H9 (cell line): ENCODE measurements around the gene PRSS27. TPM values are rescaled to one million over a fixed set of nuclear protein-coding genes. Genes with fewer than 3 reads are reported as not detected.

Source experiments
- DNase-seq: peaks from one replicate; pipeline ENCODE4 v3.0.0-alpha.2; 2017
- H2AFZ ChIP-seq: one replicate; pipeline ENCODE4 v1.6.1; 2013; ENCODE audit warnings: mild to moderate bottlenecking, low read length, control low read depth, moderate library complexity
- H2AK5ac ChIP-seq: 2 replicates; pipeline ENCODE4 v1.6.1; 2013; ENCODE audit warnings: low read length, control low read depth, mixed read lengths; ENCODE audit not compliant: insufficient read length
- H2BK120ac ChIP-seq: one replicate; pipeline ENCODE4 v1.6.1; 2013; ENCODE audit warnings: low read depth, mild to moderate bottlenecking, low read length, control low read depth, inconsistent platforms; ENCODE audit not compliant: poor library complexity, severe bottlenecking
- H2BK12ac ChIP-seq: 2 replicates; pipeline ENCODE4 v1.6.1; 2013; ENCODE audit warnings: low read length, control low read depth, mixed read lengths, low read depth; ENCODE audit not compliant: insufficient read length
- H2BK15ac ChIP-seq: 2 replicates; pipeline ENCODE4 v1.6.1; 2013; ENCODE audit warnings: low read depth, low read length, control low read depth
- H2BK20ac ChIP-seq: one replicate; pipeline ENCODE4 v1.6.1; 2013; ENCODE audit warnings: low read depth, mild to moderate bottlenecking, low read length, control low read depth, inconsistent platforms; ENCODE audit not compliant: poor library complexity, severe bottlenecking
- H2BK5ac ChIP-seq: 2 replicates; pipeline ENCODE4 v1.6.1; 2013; ENCODE audit warnings: low read length, control low read depth, mixed read lengths; ENCODE audit not compliant: insufficient read length
- H3K14ac ChIP-seq: 2 replicates; pipeline ENCODE4 v1.6.1; 2013; ENCODE audit warnings: low read length, control low read depth; ENCODE audit not compliant: insufficient read depth
- H3K18ac ChIP-seq: 2 replicates; pipeline ENCODE4 v1.6.1; 2013; ENCODE audit warnings: low read depth, mild to moderate bottlenecking, mixed read lengths, low read length, control low read depth; ENCODE audit not compliant: insufficient read length
- H3K23ac ChIP-seq: 2 replicates; pipeline ENCODE4 v1.6.1; 2013; ENCODE audit warnings: low read length, control low read depth, mixed read lengths, low read depth; ENCODE audit not compliant: insufficient read length
- H3K23me2 ChIP-seq: 2 replicates; pipeline ENCODE4 v1.6.1; 2013; ENCODE audit warnings: low read depth, mild to moderate bottlenecking, mixed read lengths, low read length, control low read depth; ENCODE audit not compliant: insufficient read length, poor library complexity, severe bottlenecking
- H3K27ac ChIP-seq: 2 replicates; pipeline ENCODE4 v1.5.1; 2013; ENCODE audit warnings: low read length, control low read depth, mixed read lengths, low read depth; ENCODE audit not compliant: insufficient read length
- H3K27me3 ChIP-seq: 2 replicates; pipeline ENCODE4 v1.6.1; 2013; ENCODE audit warnings: low read length, control low read depth, inconsistent platforms; ENCODE audit not compliant: insufficient read depth
- H3K4ac ChIP-seq: 2 replicates; pipeline ENCODE4 v1.6.1; 2013; ENCODE audit warnings: low read depth, mild to moderate bottlenecking, control low read depth, inconsistent platforms, low read length, moderate library complexity
- H3K4me1 ChIP-seq: 2 replicates; pipeline ENCODE4 v1.6.1; 2013; ENCODE audit warnings: low read length, control low read depth, inconsistent platforms; ENCODE audit not compliant: insufficient read depth
- H3K4me2 ChIP-seq: 2 replicates; pipeline ENCODE4 v1.6.1; 2013; ENCODE audit warnings: low read length, control low read depth, mixed read lengths; ENCODE audit not compliant: insufficient read length, insufficient read depth
- H3K56ac ChIP-seq: 2 replicates; pipeline ENCODE4 v1.6.1; 2013; ENCODE audit warnings: low read depth, mild to moderate bottlenecking, mixed read lengths, low read length, control low read depth; ENCODE audit not compliant: insufficient read length
- H3K79me1 ChIP-seq: 2 replicates; pipeline ENCODE4 v1.6.1; 2013; ENCODE audit warnings: low read depth, mild to moderate bottlenecking, moderate library complexity, low read length, control low read depth, inconsistent platforms; ENCODE audit not compliant: insufficient read depth, poor library complexity, severe bottlenecking
- H3K79me2 ChIP-seq: 2 replicates; pipeline ENCODE4 v1.6.1; 2013; ENCODE audit warnings: low read length, control low read depth, inconsistent platforms; ENCODE audit not compliant: insufficient read depth
- H3K9ac ChIP-seq: 2 replicates; pipeline ENCODE4 v1.6.1; 2013; ENCODE audit warnings: low read length, control low read depth, mixed read lengths; ENCODE audit not compliant: insufficient read length; ENCODE audit errors: extremely low read depth
- H3K9me3 ChIP-seq: one replicate; pipeline ENCODE4 v1.6.1; 2013; ENCODE audit warnings: low read depth, low read length, inconsistent platforms; ENCODE audit not compliant: control insufficient read depth
- H3T11ph ChIP-seq: one replicate; pipeline ENCODE4 v1.6.1; 2013; ENCODE audit warnings: mild to moderate bottlenecking, low read length, control low read depth, inconsistent platforms
- H4K20me1 ChIP-seq: one replicate; pipeline ENCODE4 v1.6.1; 2013; ENCODE audit not compliant: control insufficient read depth, insufficient read length, insufficient read depth
- H4K5ac ChIP-seq: 2 replicates; pipeline ENCODE4 v1.6.1; 2013; ENCODE audit warnings: low read depth, mild to moderate bottlenecking, mixed read lengths, low read length, control low read depth; ENCODE audit not compliant: insufficient read length
- H4K8ac ChIP-seq: replicated peaks from 2 replicates; pipeline ENCODE4 v1.6.1; 2013; ENCODE audit warnings: low read length, control low read depth, mixed read lengths, low read depth; ENCODE audit not compliant: insufficient read length
- H4K91ac ChIP-seq: 2 replicates; pipeline ENCODE4 v1.6.1; 2013; ENCODE audit warnings: low read depth, mild to moderate bottlenecking, moderate library complexity, mixed read lengths, low read length, control low read depth; ENCODE audit not compliant: insufficient read length
- H3K27ac Mint-ChIP-seq, 3 experiments: 2 replicates in 2 of 3; 3 replicates in 1 of 3; pipeline ENCODE4 v1.8.0; 2020 to 2021; ENCODE audit warnings: mixed read lengths in 3 of 3, mild to moderate bottlenecking in 1 of 3, moderate library complexity in 1 of 3
- H3K27me3 Mint-ChIP-seq: 2 replicates; pipeline ENCODE4 v1.8.0; 2021; ENCODE audit warnings: low read depth, mild to moderate bottlenecking, moderate library complexity, mixed read lengths
- H3K36me3 Mint-ChIP-seq, 3 experiments: 2 replicates in 2 of 3; 3 replicates in 1 of 3; pipeline ENCODE4 v1.8.0; 2020 to 2021; ENCODE audit warnings: low read depth in 3 of 3, mixed read lengths in 3 of 3; ENCODE audit not compliant: insufficient read depth in 1 of 3
- H3K4me1 Mint-ChIP-seq, 2 experiments: 2 replicates each; pipeline ENCODE4 v1.8.0; 2020; ENCODE audit warnings: mixed read lengths in 2 of 2
- H3K4me3 Mint-ChIP-seq, 2 experiments: 2 replicates in 1 of 2; 3 replicates in 1 of 2; pipeline ENCODE4 v1.8.0; 2020 to 2021; ENCODE audit warnings: mild to moderate bottlenecking in 2 of 2, mixed read lengths in 2 of 2, moderate library complexity in 1 of 2
- H3K9me3 Mint-ChIP-seq, 2 experiments: 2 replicates in 1 of 2; 3 replicates in 1 of 2; pipeline ENCODE4 v1.8.0; 2020; ENCODE audit warnings: mild to moderate bottlenecking in 2 of 2, mixed read lengths in 2 of 2, moderate library complexity in 1 of 2
- WGBS: extraction: QIAGEN DNeasy Blood & Tissue Kit; methylation state at CpG from one replicate; pipeline ENCODE4 v1.1.7; 2013; ENCODE audit warnings: missing lambda C conversion rate, low lambda C conversion rate, mixed read lengths; ENCODE audit not compliant: insufficient read length; ENCODE audit errors: extremely low coverage; 5-methylcytosine and 5-hydroxymethylcytosine counted together
- total RNA-seq: library from RNA; stranded (reverse); gene quantifications from 2 replicates; pipeline ENCODE4 v1.2.1, GENCODE V29; 2021
- TF ChIP-seq, protein P1 (sequence below): fragments of 200-600 bp; sonication (generic); conservative IDR thresholded peaks from 3 replicates; pipeline ENCODE4 v1.8.0; 2021; ENCODE audit warnings: antibody characterized with exemption, mild to moderate bottlenecking

The PRSS27 gene
- total RNA-seq, 1 experiment from 2014 or later, result 5.0 TPM

DNA sequence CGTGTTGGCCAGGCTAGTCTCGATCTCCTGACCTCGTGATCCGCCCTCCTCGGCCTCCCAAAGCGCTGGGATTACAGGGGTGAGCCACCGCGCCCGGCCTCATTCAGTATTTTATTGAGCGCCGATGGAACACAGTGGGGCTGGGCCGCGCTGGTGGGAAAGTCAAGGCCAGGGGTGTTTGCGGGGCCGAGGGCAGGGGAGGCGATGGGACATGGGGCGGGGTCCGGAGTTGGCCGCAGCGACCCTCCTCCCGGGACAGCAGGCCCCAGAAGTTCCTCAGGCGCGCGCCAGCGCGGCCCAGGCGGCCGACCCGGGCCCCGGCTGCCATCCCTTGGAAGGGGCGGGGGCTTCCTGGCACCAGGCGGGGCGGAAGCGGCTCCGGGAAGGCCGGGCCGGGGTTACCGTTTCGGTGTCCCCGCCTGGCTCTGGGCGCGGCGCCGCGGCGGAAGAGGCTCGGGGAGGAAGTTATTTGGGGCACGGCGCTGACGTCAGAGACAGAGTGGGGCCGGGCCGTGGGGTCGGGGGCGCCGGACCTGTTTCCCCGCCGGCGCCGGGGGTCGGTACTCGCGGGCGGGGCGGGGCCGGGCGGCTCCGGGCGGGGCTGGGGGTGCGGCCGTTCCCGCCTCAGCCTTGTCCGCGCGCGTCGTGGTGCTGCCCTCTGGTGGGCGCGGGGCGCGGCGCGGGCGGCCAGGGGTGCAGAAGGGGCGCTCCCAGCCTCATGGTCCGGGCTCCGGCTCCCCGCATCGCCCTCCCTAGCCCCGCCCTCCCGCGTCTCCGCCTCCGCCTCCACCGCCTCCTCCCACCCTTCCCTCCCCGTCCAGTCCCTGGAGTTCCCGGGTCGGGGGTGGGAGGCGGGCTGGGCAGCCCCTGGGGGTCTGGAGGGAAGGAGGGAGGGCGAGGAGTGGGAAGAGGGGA is 952 bp upstream of the PRSS27 start:
- Mint-ChIP-seq H3K4me3 (peak overlapping the region; percentile 79 to 89), H3K27me3 (peaks cover 2% of the 10 kb centered on the region), H3K27ac (peak overlapping the region; percentile 82 to 92 (median 89); a peak in 5 of 7 replicates), H3K4me1 (peaks cover 3 to 8% of the 10 kb centered on the region in 2 experiments; a peak in 2 of 4 replicates), H3K36me3 (no peaks in the 10 kb centered on the region), H3K9me3 (no peaks in the 10 kb centered on the region)
- no peak overlapping the region for H2BK120ac ChIP-seq
- no peaks in the 10 kb centered on the region for H3K79me1 ChIP-seq
- no peaks in the 10 kb centered on the region for H4K20me1 ChIP-seq
- H3K9me3 ChIP-seq, result no peaks in the 10 kb centered on the region
- no peak overlapping the region for H3K56ac ChIP-seq
- no peak overlapping the region for H2BK12ac ChIP-seq
- no peak overlapping the region for H3K23ac ChIP-seq
- TF ChIP-seq, protein P1, sequence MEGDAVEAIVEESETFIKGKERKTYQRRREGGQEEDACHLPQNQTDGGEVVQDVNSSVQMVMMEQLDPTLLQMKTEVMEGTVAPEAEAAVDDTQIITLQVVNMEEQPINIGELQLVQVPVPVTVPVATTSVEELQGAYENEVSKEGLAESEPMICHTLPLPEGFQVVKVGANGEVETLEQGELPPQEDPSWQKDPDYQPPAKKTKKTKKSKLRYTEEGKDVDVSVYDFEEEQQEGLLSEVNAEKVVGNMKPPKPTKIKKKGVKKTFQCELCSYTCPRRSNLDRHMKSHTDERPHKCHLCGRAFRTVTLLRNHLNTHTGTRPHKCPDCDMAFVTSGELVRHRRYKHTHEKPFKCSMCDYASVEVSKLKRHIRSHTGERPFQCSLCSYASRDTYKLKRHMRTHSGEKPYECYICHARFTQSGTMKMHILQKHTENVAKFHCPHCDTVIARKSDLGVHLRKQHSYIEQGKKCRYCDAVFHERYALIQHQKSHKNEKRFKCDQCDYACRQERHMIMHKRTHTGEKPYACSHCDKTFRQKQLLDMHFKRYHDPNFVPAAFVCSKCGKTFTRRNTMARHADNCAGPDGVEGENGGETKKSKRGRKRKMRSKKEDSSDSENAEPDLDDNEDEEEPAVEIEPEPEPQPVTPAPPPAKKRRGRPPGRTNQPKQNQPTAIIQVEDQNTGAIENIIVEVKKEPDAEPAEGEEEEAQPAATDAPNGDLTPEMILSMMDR, result no peak; the same call in none of the 3 replicates
- no peak overlapping the region for H3K27ac ChIP-seq
- no peak overlapping the region for H2AFZ ChIP-seq
- H3K14ac ChIP-seq, result peak overlapping the region; percentile 83; the same call in 1 of the 2 replicates
- H3K79me2 ChIP-seq, result no peaks in the 10 kb centered on the region
- H4K8ac ChIP-seq, result no peak overlapping the region
- H2BK5ac ChIP-seq, result no peak overlapping the region
- no CpG with 5 or more reads among the region's 99 CpGs for WGBS
- H3K23me2 ChIP-seq, result no peaks in the 10 kb centered on the region
- H3K9ac ChIP-seq, result no peak overlapping the region
- no peak overlapping the region for H2BK15ac ChIP-seq
- H4K91ac ChIP-seq, result no peak overlapping the region
- peak overlapping the region; percentile 63 for H3K18ac ChIP-seq
- H3K4me2 ChIP-seq, result peak overlapping the region; percentile 28
- no peak overlapping the region for H2AK5ac ChIP-seq
- no peaks in the 10 kb centered on the region; the same call in 1 of the 2 replicates for H3K4me1 ChIP-seq
- H3K4ac ChIP-seq, result no peak overlapping the region
- no peak overlapping the region for H3T11ph ChIP-seq
- DNase-seq, result peak; percentile 92
- H2BK20ac ChIP-seq, result no peak overlapping the region
- H4K5ac ChIP-seq, result no peak overlapping the region
- H3K27me3 ChIP-seq, result no peaks in the 10 kb centered on the region
